Lower leg skin (tissue), 3 donors: Measurements from ENCODE around the gene SLC7A7.

Experiments used
- CTCF ChIP-seq, 3 donors: fragments of 450-650 bp; IDR thresholded peaks; one replicate each; pipeline ENCODE4 v1.5.1; 2016; ENCODE audit warnings: antibody characterized with exemption in 3 of 3, mild to moderate bottlenecking in 3 of 3, moderate library complexity in 2 of 3
- POLR2A ChIP-seq, 2 donors: fragments of 450-650 bp; IDR thresholded peaks; one replicate each; pipeline ENCODE4 v1.6.1; 2016 to 2017; ENCODE audit warnings: antibody characterized with exemption in 2 of 2, mild to moderate bottlenecking in 1 of 2, moderate library complexity in 1 of 2

DNA sequence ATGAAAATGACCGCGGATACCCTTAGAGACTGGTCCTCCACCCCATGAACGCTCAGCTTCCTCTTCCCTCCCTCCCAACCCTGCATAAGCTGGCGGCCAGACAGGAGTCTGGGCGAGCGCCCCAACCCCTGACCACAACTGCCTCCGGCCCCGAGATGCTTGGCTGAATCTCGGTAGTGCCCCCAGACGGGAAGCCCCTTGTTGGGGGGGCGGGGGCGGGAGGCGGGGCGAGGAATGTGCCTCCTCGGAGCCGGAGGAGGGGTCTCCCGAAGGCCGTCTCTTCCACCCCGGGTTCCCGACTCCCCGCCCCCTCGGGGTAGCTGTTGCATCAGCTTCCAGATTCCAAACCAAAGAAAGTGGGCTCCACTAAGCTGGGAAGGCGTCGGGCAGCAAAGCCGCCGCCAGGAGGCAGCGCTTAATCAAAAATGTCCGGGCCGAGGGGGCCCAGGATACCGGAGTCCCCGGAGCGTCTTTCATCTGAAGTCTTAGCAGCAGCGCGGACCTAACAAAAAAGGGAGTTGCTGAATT lies 7.4 kb upstream of the SLC7A7 start:
- TF ChIP-seq POLR2A (IDR thresholded peaks at IDR 0.05) (no peak), CTCF (IDR thresholded peaks at IDR 0.05) (peak in 1 of 3 donors; percentile 55)
